Right lobe of liver (tissue), 6 donors: ENCODE data around the gene GFOD1. TPM values are rescaled to one million over a fixed set of nuclear protein-coding genes. Genes with fewer than 3 reads are reported as not detected.

Experiments used
- ATAC-seq, 4 donors: fragments of 200-7000 bp; cut with Tn5 transposase; one replicate each; pipeline ENCODE4 v1.9.1; 2020; ENCODE audit warnings: mild to moderate bottlenecking in 4 of 4, moderate library complexity in 4 of 4
- DNase-seq, 3 donors: peaks; one replicate each; pipeline ENCODE4 v3.0.0-alpha.2; 2020
- H3K27ac ChIP-seq, 3 donors: fragments of 200-600 bp; one replicate each; pipeline ENCODE4 v1.8.0; 2022
- H3K27me3 ChIP-seq, 2 donors: fragments of 200-600 bp; one replicate each; pipeline ENCODE4 v1.8.0; 2022
- H3K36me3 ChIP-seq, 4 donors: fragments of 200-600 bp; sonication (generic) in 1 of 4; one replicate each; pipeline versions ENCODE4 v1.5.1 to v1.8.0; 2017 to 2022; ENCODE audit warnings: control low read depth in 1 of 4
- H3K4me1 ChIP-seq, 4 donors: fragments of 200-600 bp; sonication (generic) in 1 of 4; one replicate each; pipeline versions ENCODE4 v1.5.1 to v1.8.0; 2017 to 2022; ENCODE audit warnings: control low read depth in 1 of 4
- H3K4me3 ChIP-seq, 3 donors: fragments of 200-600 bp; one replicate each; pipeline ENCODE4 v1.8.0; 2022
- H3K9me3 ChIP-seq, 4 donors: fragments of 200-600 bp; sonication (generic) in 1 of 4; one replicate each; pipeline versions ENCODE4 v1.5.1 to v1.8.0; 2017 to 2022; ENCODE audit warnings: control low read depth in 1 of 4
- CTCF ChIP-seq, 4 donors: fragments of 200-600 bp in 3 of 4; fragments of 450-650 bp in 1 of 4; IDR thresholded peaks; one replicate each; pipeline versions ENCODE4 v1.5.1 to v1.8.0; 2016 to 2022; ENCODE audit warnings: antibody characterized with exemption in 4 of 4, mild to moderate bottlenecking in 2 of 4
- POLR2A ChIP-seq: fragments of 450-650 bp; IDR thresholded peaks from one replicate; pipeline ENCODE4 v1.6.1; 2017; ENCODE audit warnings: antibody characterized with exemption, mild to moderate bottlenecking
- WGBS: methylation state at CpG from one replicate; pipeline ENCODE4 v1.1.6; 2018; ENCODE audit warnings: low coverage, low lambda C conversion rate; ENCODE audit not compliant: insufficient coverage; ENCODE audit errors: missing lambda C conversion rate; 5-methylcytosine and 5-hydroxymethylcytosine counted together
- intact Hi-C, 2 donors: fragments of 100-400 bp; cut with DNase I; formaldehyde crosslinking; loops; one replicate each; pipeline versions ENCODE4 v1.11.2 to v1.14.1; 2022
- total RNA-seq, 6 experiments: library from RNA; depleted of rRNA in 2 of 6; stranded (reverse); fragments of >200 nt in 2 of 6; fragmentation: NEBNext Ultra II Directional in 3 of 6; extraction: Animal tissue kit (Norgen Biotek cat#: 25700) in 3 of 6; gene quantifications; one replicate each; pipeline versions ENCODE4 v1.1.0 to v1.2.4, GENCODE V29; 2016 to 2023
- donor health status: DM: no; HTN: yes; CAD: no.
- donor health status: DM: no; HTN: no; CAD: no.
- donor health status: DM: no; HTN: no; CAD: no.
- donor health status: DM: no; HTN: yes; CAD: no.
- donor health status: DM: no; HTN: yes; CAD: no.

The GFOD1 gene
- total RNA-seq, 6 experiments from 2014 or later = 5.4 to 8.5 (median 7.5) TPM

- H3K36me3 ChIP-seq = no peaks in the 10 kb centered on the region
- WGBS = 38% methylated on average over 9 of the region's 9 CpGs
- peak; percentile 85 to 92 (median 90) for ATAC-seq
Measured at GRCh38 chr6:13383328-13384163, 103.9 kb downstream of the GFOD1 start.

DNA sequence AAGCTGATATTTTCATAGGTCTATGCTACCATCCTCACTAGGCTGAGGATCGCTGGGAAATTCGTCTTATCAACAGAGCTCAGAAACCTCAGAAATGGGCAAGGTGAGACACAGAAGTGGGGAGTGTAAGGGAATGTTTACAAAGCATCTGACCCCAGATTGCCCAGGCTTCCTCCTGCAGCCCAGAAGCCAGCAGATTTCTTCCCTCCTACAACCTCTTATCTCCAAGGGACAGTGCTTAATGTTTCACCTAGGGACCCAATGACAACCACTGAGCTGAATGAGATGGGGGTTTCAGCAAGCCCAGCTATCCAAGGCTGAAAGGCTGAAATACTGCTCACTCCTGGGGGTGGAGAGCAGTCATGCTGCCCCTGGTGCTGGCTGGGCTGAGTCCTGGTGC is 106.6 kb downstream of the GFOD1 start:
- TF ChIP-seq CTCF (IDR thresholded peaks at IDR 0.05) = no peak
- TF ChIP-seq POLR2A = no peak
- H3K4me1 ChIP-seq = peaks cover 0 to 38% (median 8%) of the 10 kb centered on the region in 4 donors
- no peaks in the 10 kb centered on the region for H3K36me3 ChIP-seq
- no peak overlapping the region for H3K4me3 ChIP-seq
- no peak for ATAC-seq
- H3K9me3 ChIP-seq = no peaks in the 10 kb centered on the region
- 72% methylated on average over 2 of the region's 2 CpGs for WGBS
- DNase-seq = no peak
- H3K27ac ChIP-seq = no peak overlapping the region
- H3K27me3 ChIP-seq = no peaks in the 10 kb centered on the region
- intact Hi-C loops = no loop called here

More at GRCh38 chr6:13383328-13384163, 103.9 kb downstream of the GFOD1 start:
- H3K9me3 ChIP-seq = no peaks in the 10 kb centered on the region
- H3K27ac ChIP-seq = peak overlapping the region in 2 of 3 donors; percentile 57 to 70
- H3K27me3 ChIP-seq = no peaks in the 10 kb centered on the region
- H3K4me3 ChIP-seq = no peak overlapping the region
- H3K4me1 ChIP-seq = peaks cover 0 to 38% (median 8%) of the 10 kb centered on the region in 4 donors
- TF ChIP-seq POLR2A (no peak), CTCF (IDR thresholded peaks at IDR 0.05) (peak; percentile 28 to 51 (median 46))
- intact Hi-C loops = no loop called here
- DNase-seq = no peak

DNA sequence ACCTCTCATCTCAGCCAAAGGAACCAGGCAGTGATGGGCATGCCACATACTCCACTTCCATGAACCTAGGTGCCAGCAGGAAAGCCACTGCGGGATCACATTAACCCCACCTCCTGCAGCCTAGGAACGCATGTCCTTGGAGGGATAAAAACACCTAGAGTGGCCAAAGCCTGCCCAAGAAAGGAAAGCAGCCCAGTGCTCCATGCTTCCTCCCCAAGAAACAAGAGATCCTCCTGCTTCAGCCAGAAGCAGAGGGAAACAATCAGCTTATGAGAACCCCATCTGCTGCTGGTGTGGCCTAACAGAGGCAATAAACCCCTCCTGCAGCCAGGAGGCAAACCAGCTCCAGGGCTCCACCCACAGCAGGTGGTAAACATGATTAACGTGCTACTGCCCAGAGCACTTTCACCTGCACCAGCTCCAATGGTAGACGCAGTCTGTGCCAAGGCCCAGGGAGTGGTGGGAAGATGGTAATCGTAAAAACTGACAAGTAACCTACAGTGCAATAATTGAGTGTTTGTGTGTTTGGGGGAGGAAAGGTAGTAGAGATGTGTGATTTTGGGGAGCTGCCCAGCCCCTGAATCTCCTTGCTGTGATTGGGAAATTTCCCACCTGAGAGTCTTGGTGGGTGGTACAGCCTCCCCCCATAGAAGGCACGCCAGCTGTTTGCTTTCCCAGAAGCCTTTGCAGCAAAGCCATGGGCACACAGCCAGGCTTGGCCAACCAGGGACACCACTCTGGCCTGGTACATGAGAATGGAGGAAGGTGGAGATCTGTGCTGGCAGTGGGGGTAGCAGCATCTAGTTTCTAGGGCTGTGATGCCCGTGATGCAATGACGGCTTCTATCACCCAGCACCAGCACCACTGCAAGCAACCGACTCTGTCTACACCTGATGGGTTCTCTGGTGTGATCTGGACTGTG is 108.5 kb downstream of the GFOD1 start:
- DNase-seq (no peak), ATAC-seq (no peak)
- intact Hi-C loops = no loop called here
- Histone ChIP-seq H3K36me3 (no peaks in the 10 kb centered on the region), H3K4me3 (no peak overlapping the region), H3K9me3 (no peaks in the 10 kb centered on the region), H3K27ac (no peak overlapping the region), H3K27me3 (no peaks in the 10 kb centered on the region), H3K4me1 (peaks cover 0 to 20% (median 3%) of the 10 kb centered on the region in 4 donors)
- 62% methylated on average over 3 of the region's 9 CpGs for WGBS
- TF ChIP-seq CTCF (IDR thresholded peaks at IDR 0.05) (no peak), POLR2A (no peak)

GRCh38 chr6:13377054-13377758 is 110.2 kb downstream of the GFOD1 start:
- Histone ChIP-seq H3K4me1 (peaks cover 0 to 4% (median 0%) of the 10 kb centered on the region in 4 donors), H3K4me3 (no peak overlapping the region), H3K36me3 (no peaks in the 10 kb centered on the region), H3K27ac (no peak overlapping the region), H3K9me3 (no peaks in the 10 kb centered on the region), H3K27me3 (no peaks in the 10 kb centered on the region)
- no peak for ATAC-seq
- intact Hi-C loops = no loop called here
- no peak for DNase-seq
- WGBS = 82% methylated on average over 2 of the region's 2 CpGs
- TF ChIP-seq POLR2A (no peak), CTCF (IDR thresholded peaks at IDR 0.05) (no peak)
